Measurements from ENCODE around the gene DUSP16.
A peak's percentile ranks its signal among the peaks of the same experiment; 100 is the strongest.
"Not testable (repeated sequence)": the region's sequence is repeated elsewhere in the genome, so short reads cannot be mapped to it uniquely, and the experiment has no call there.

DUSP16 gene

GRCh38 chr12:12583510-12584178 lies 21.0 kb upstream of the DUSP16 start:
- no peak for DNase-seq (ENCODE audit: low spot score)
- no peaks in the 10 kb centered on the region for H3K4me1 ChIP-seq (ENCODE audit: control insufficient read depth in 2 of 2, insufficient read depth in 1 of 2, low read depth in 1 of 2, low read length in 2 of 2)
- no peak overlapping the region for H3K9ac ChIP-seq (ENCODE audit: low read depth, low read length, poor library complexity)
- H3K14ac ChIP-seq (ENCODE audit: low read length): no peak overlapping the region
- H2BK120ac ChIP-seq (ENCODE audit: low read depth, low read length): no peak overlapping the region
- no peaks in the 10 kb centered on the region for H3K36me3 ChIP-seq (replicated peaks in 1 of 2; ENCODE audit: control insufficient read depth in 2 of 2, insufficient read depth in 2 of 2, low read length in 2 of 2)
- H3K9me3 ChIP-seq (replicated peaks in 1 of 2; ENCODE audit: control insufficient read depth in 2 of 2, insufficient read depth in 1 of 2, low read depth in 1 of 2, low read length in 2 of 2): no peaks in the 10 kb centered on the region
- H3K79me1 ChIP-seq (ENCODE audit: low read depth, low read length): no peaks in the 10 kb centered on the region
- no peak overlapping the region for H2AFZ ChIP-seq (ENCODE audit: low read length)
- peaks cover 0 to 14% (median 0%) of the 10 kb centered on the region in 3 experiments for H3K27me3 ChIP-seq (ENCODE audit: control insufficient read depth in 3 of 3, insufficient read depth in 3 of 3, low read depth in 1 of 3, low read length in 3 of 3)
- H2BK12ac ChIP-seq (ENCODE audit: low read length): no peak overlapping the region
- no peak overlapping the region for H2BK15ac ChIP-seq (ENCODE audit: low read length)
- no peak overlapping the region for H4K8ac ChIP-seq (ENCODE audit: low read depth, low read length)
- H3K4ac ChIP-seq (ENCODE audit: low read length): no peak overlapping the region
- H3K4me2 ChIP-seq (ENCODE audit: insufficient read depth, low read length, poor library complexity, severe bottlenecking): no peak overlapping the region
- H4K91ac ChIP-seq (ENCODE audit: low read depth, low read length, poor library complexity): no peak overlapping the region
- H2BK5ac ChIP-seq (ENCODE audit: low read length): no peak overlapping the region
- no peak overlapping the region for H3K18ac ChIP-seq (ENCODE audit: low read length)
- no peak overlapping the region for H3K23ac ChIP-seq (ENCODE audit: low read depth, low read length, poor library complexity)
- H2AK5ac ChIP-seq (ENCODE audit: low read depth, low read length): no peak overlapping the region
- no peak overlapping the region for H3K27ac ChIP-seq (replicated peaks; ENCODE audit: low read length)
- no CpG with 5 or more reads among the region's 5 CpGs for WGBS, 2 donors (ENCODE audit: extremely low coverage in 2 of 2, insufficient read length in 2 of 2, insufficient replicate concordance in 1 of 2)
- no peak overlapping the region for H3K4me3 ChIP-seq (ENCODE audit: low read length in 2 of 2)

DNA sequence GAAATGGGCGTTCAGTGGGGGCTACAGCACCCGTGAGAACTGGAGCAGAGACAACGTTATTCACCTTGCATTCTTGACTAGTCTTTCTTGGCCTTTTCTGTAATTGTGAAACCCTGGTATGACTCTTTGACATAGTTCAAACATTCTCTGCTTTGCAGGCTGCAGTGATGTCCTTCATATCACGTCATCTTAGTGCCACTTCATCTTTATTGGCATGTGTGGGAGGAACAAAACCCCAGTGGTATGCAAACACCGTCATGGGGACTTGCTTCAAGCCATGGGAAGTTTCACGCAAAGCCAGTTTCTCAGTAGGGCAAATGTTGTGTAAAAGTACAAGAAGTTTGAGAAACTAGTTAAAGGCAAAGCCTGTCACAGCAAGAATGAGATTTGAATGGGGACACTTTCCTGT lies 20.2 kb upstream of the DUSP16 start:
- Histone ChIP-seq H3K4ac (ENCODE audit: low read length) (no peak overlapping the region), H3K14ac (ENCODE audit: low read length) (no peak overlapping the region), H3K18ac (ENCODE audit: low read length) (no peak overlapping the region), H2BK5ac (ENCODE audit: low read length) (no peak overlapping the region), H3K36me3 (replicated peaks in 1 of 2; ENCODE audit: control insufficient read depth in 2 of 2, insufficient read depth in 2 of 2, low read length in 2 of 2) (no peaks in the 10 kb centered on the region), H3K4me3 (ENCODE audit: low read length in 2 of 2) (no peak overlapping the region), H4K8ac (ENCODE audit: low read depth, low read length) (no peak overlapping the region), H2AK5ac (ENCODE audit: low read depth, low read length) (no peak overlapping the region), H2BK15ac (ENCODE audit: low read length) (no peak overlapping the region), H2AFZ (ENCODE audit: low read length) (no peak overlapping the region), H3K27ac (replicated peaks; ENCODE audit: low read length) (no peak overlapping the region), H3K23ac (ENCODE audit: low read depth, low read length, poor library complexity) (no peak overlapping the region), H3K9ac (ENCODE audit: low read depth, low read length, poor library complexity) (no peak overlapping the region), H2BK120ac (ENCODE audit: low read depth, low read length) (no peak overlapping the region), H3K4me2 (ENCODE audit: insufficient read depth, low read length, poor library complexity, severe bottlenecking) (no peak overlapping the region), H2BK12ac (ENCODE audit: low read length) (no peak overlapping the region), H3K79me1 (ENCODE audit: low read depth, low read length) (no peaks in the 10 kb centered on the region), H3K9me3 (replicated peaks in 1 of 2; ENCODE audit: control insufficient read depth in 2 of 2, insufficient read depth in 1 of 2, low read depth in 1 of 2, low read length in 2 of 2) (no peaks in the 10 kb centered on the region), H4K91ac (ENCODE audit: low read depth, low read length, poor library complexity) (no peak overlapping the region), H3K27me3 (ENCODE audit: control insufficient read depth in 3 of 3, insufficient read depth in 3 of 3, low read depth in 1 of 3, low read length in 3 of 3) (peaks cover 0 to 10% (median 2%) of the 10 kb centered on the region in 3 experiments), H3K4me1 (ENCODE audit: control insufficient read depth in 2 of 2, insufficient read depth in 1 of 2, low read depth in 1 of 2, low read length in 2 of 2) (no peaks in the 10 kb centered on the region)
- no peak for DNase-seq (ENCODE audit: low spot score)
- no CpG with 5 or more reads among the region's 6 CpGs for WGBS, 2 donors (ENCODE audit: extremely low coverage in 2 of 2, insufficient read length in 2 of 2, insufficient replicate concordance in 1 of 2)

- Histone ChIP-seq H3K36me3 (replicated peaks in 1 of 2; ENCODE audit: control insufficient read depth in 2 of 2, insufficient read depth in 2 of 2, low read length in 2 of 2) (no peaks in the 10 kb centered on the region), H3K4me1 (ENCODE audit: control insufficient read depth in 2 of 2, insufficient read depth in 1 of 2, low read depth in 1 of 2, low read length in 2 of 2) (no peaks in the 10 kb centered on the region), H3K27ac (replicated peaks; ENCODE audit: low read length) (no peak overlapping the region), H2AK5ac (ENCODE audit: low read depth, low read length) (no peak overlapping the region), H4K8ac (ENCODE audit: low read depth, low read length) (no peak overlapping the region), H3K4me2 (ENCODE audit: insufficient read depth, low read length, poor library complexity, severe bottlenecking) (no peak overlapping the region), H3K18ac (ENCODE audit: low read length) (no peak overlapping the region), H3K23ac (ENCODE audit: low read depth, low read length, poor library complexity) (no peak overlapping the region), H2BK15ac (ENCODE audit: low read length) (no peak overlapping the region), H2BK5ac (ENCODE audit: low read length) (no peak overlapping the region), H3K79me1 (ENCODE audit: low read depth, low read length) (no peaks in the 10 kb centered on the region), H3K4ac (ENCODE audit: low read length) (no peak overlapping the region), H3K4me3 (ENCODE audit: low read length in 2 of 2) (no peak overlapping the region), H2BK120ac (ENCODE audit: low read depth, low read length) (no peak overlapping the region), H3K9ac (ENCODE audit: low read depth, low read length, poor library complexity) (no peak overlapping the region), H2BK12ac (ENCODE audit: low read length) (no peak overlapping the region), H3K27me3 (ENCODE audit: control insufficient read depth in 3 of 3, insufficient read depth in 3 of 3, low read depth in 1 of 3, low read length in 3 of 3) (peaks cover 0 to 9% (median 2%) of the 10 kb centered on the region in 3 experiments), H3K14ac (ENCODE audit: low read length) (no peak overlapping the region), H4K91ac (ENCODE audit: low read depth, low read length, poor library complexity) (no peak overlapping the region), H3K9me3 (replicated peaks in 1 of 2; ENCODE audit: control insufficient read depth in 2 of 2, insufficient read depth in 1 of 2, low read depth in 1 of 2, low read length in 2 of 2) (no peaks in the 10 kb centered on the region), H2AFZ (ENCODE audit: low read length) (peak overlapping the region; percentile 61)
- no peak for DNase-seq (ENCODE audit: low spot score)
- no CpG with 5 or more reads among the region's 4 CpGs for WGBS, 2 donors (ENCODE audit: extremely low coverage in 2 of 2, insufficient read length in 2 of 2, insufficient replicate concordance in 1 of 2)
These were observed 19.7 kb upstream of the DUSP16 start for GRCh38 chr12:12582193-12582881.

DNA sequence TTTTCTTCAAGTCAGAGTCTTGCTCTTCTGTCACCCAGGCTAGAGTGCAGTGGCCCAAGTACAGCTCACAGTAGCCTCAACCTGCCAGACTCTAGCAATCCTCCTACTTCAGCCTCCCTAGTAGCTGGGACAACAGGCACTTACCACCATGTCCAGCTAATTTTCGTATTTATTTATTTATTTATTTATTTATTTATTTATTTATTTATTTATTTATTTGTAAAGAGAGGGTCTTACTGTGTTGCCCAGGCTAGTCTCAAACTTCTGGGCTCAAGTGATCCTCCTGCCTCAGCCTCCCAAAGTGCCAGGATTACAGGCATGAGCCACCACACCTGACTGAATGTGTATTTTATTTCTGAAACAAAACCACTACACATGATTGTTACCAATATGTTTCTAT lies 18.1 kb upstream of the DUSP16 start:
- H4K8ac ChIP-seq (ENCODE audit: low read depth, low read length); H3K79me1 ChIP-seq (ENCODE audit: low read depth, low read length); H3K4me1 ChIP-seq (ENCODE audit: control insufficient read depth in 2 of 2, insufficient read depth in 1 of 2, low read depth in 1 of 2, low read length in 2 of 2); H3K27ac ChIP-seq (replicated peaks; ENCODE audit: low read length); H3K18ac ChIP-seq (ENCODE audit: low read length); H2AFZ ChIP-seq (ENCODE audit: low read length); H2BK12ac ChIP-seq (ENCODE audit: low read length); H3K9ac ChIP-seq (ENCODE audit: low read depth, low read length, poor library complexity); H3K23ac ChIP-seq (ENCODE audit: low read depth, low read length, poor library complexity); H3K36me3 ChIP-seq (replicated peaks in 1 of 2; ENCODE audit: control insufficient read depth in 2 of 2, insufficient read depth in 2 of 2, low read length in 2 of 2); DNase-seq (ENCODE audit: low spot score); H2AK5ac ChIP-seq (ENCODE audit: low read depth, low read length); H4K91ac ChIP-seq (ENCODE audit: low read depth, low read length, poor library complexity); H3K9me3 ChIP-seq (replicated peaks in 1 of 2; ENCODE audit: control insufficient read depth in 2 of 2, insufficient read depth in 1 of 2, low read depth in 1 of 2, low read length in 2 of 2); H2BK120ac ChIP-seq (ENCODE audit: low read depth, low read length); H2BK5ac ChIP-seq (ENCODE audit: low read length); H2BK15ac ChIP-seq (ENCODE audit: low read length); H3K4me2 ChIP-seq (ENCODE audit: insufficient read depth, low read length, poor library complexity, severe bottlenecking); H3K27me3 ChIP-seq (ENCODE audit: control insufficient read depth in 3 of 3, insufficient read depth in 3 of 3, low read depth in 1 of 3, low read length in 3 of 3); H3K4me3 ChIP-seq (ENCODE audit: low read length in 2 of 2); H3K14ac ChIP-seq (ENCODE audit: low read length); H3K4ac ChIP-seq (ENCODE audit: low read length): not testable (repeated sequence)
- no CpG with 5 or more reads among the region's 1 CpG for WGBS, 2 donors (ENCODE audit: extremely low coverage in 2 of 2, insufficient read length in 2 of 2, insufficient replicate concordance in 1 of 2)
